ENCODE data around the gene PLEKHG4B.

DNA sequence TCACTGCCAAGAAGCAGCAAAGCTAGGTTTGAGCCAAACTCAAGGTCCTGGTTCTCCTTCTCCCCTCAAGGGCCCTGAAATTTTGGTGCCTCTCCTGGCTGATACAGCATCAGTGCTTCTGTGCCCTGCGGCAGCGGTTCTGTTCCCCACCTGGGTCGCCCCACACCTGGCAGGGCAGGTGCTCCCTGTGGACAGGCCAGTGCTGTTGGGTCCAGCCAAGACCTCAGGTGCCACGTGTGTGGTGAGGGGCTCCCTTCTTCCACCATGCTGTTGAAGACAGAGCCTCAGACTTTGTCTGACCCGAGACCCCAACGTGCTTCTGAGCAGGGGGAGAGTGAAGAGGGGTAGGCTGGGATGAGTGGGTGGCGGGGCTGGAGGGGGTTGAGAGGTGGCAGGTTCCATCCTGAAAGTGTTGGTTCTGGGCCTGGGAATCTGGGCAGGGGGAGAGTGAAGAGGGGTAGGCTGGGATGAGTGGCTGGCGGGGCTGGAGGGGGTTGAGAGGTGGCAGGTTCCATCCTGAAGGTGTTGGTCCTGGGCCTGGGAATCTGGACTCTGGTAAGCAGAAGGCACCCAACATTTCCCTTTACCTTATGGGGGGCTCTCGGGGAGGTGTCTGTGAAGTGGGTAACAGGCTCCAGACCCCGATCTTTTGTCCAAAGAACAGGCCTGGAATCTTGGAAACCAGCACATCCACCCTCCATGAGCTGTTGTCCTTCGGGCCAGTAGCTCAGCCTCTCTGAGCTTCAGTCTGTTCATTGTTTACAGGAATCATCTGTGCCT lies 2.3 kb downstream of the PLEKHG4B start:
- TF ChIP-seq, protein P1, sequence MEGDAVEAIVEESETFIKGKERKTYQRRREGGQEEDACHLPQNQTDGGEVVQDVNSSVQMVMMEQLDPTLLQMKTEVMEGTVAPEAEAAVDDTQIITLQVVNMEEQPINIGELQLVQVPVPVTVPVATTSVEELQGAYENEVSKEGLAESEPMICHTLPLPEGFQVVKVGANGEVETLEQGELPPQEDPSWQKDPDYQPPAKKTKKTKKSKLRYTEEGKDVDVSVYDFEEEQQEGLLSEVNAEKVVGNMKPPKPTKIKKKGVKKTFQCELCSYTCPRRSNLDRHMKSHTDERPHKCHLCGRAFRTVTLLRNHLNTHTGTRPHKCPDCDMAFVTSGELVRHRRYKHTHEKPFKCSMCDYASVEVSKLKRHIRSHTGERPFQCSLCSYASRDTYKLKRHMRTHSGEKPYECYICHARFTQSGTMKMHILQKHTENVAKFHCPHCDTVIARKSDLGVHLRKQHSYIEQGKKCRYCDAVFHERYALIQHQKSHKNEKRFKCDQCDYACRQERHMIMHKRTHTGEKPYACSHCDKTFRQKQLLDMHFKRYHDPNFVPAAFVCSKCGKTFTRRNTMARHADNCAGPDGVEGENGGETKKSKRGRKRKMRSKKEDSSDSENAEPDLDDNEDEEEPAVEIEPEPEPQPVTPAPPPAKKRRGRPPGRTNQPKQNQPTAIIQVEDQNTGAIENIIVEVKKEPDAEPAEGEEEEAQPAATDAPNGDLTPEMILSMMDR (IDR thresholded peaks at IDR 0.05; ENCODE audit: low read depth, low read length, missing input control), result no peak
- TF ChIP-seq, protein P2, sequence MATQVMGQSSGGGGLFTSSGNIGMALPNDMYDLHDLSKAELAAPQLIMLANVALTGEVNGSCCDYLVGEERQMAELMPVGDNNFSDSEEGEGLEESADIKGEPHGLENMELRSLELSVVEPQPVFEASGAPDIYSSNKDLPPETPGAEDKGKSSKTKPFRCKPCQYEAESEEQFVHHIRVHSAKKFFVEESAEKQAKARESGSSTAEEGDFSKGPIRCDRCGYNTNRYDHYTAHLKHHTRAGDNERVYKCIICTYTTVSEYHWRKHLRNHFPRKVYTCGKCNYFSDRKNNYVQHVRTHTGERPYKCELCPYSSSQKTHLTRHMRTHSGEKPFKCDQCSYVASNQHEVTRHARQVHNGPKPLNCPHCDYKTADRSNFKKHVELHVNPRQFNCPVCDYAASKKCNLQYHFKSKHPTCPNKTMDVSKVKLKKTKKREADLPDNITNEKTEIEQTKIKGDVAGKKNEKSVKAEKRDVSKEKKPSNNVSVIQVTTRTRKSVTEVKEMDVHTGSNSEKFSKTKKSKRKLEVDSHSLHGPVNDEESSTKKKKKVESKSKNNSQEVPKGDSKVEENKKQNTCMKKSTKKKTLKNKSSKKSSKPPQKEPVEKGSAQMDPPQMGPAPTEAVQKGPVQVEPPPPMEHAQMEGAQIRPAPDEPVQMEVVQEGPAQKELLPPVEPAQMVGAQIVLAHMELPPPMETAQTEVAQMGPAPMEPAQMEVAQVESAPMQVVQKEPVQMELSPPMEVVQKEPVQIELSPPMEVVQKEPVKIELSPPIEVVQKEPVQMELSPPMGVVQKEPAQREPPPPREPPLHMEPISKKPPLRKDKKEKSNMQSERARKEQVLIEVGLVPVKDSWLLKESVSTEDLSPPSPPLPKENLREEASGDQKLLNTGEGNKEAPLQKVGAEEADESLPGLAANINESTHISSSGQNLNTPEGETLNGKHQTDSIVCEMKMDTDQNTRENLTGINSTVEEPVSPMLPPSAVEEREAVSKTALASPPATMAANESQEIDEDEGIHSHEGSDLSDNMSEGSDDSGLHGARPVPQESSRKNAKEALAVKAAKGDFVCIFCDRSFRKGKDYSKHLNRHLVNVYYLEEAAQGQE (IDR thresholded peaks at IDR 0.05), result no peak
- no peak for TF ChIP-seq GABPA (IDR thresholded peaks at IDR 0.05 in 1 of 2, conservative IDR thresholded peaks at IDR 0.05 in 1 of 2)
- no peak for TF ChIP-seq RAD21 (IDR thresholded peaks at IDR 0.05)
- TF ChIP-seq SP1 (IDR thresholded peaks at IDR 0.05), result no peak
- TF ChIP-seq YY1 (IDR thresholded peaks at IDR 0.05), result no peak
- TF ChIP-seq TAF1 (conservative IDR thresholded peaks at IDR 0.05), result no peak
- TF ChIP-seq JUND (IDR thresholded peaks at IDR 0.05), result no peak
- TF ChIP-seq, protein P3, sequence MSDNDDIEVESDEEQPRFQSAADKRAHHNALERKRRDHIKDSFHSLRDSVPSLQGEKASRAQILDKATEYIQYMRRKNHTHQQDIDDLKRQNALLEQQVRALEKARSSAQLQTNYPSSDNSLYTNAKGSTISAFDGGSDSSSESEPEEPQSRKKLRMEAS (IDR thresholded peaks at IDR 0.05), result no peak
